ENCODE results near the gene PRELID2. TPM values are rescaled to one million over a fixed set of nuclear protein-coding genes. Genes with fewer than 3 reads are reported as not detected.

The PRELID2 gene
- polyA plus RNA-seq, 2 of the 4 experiments (the other 2 are of a cell fraction): 8.5 to 10.4 TPM

DNA sequence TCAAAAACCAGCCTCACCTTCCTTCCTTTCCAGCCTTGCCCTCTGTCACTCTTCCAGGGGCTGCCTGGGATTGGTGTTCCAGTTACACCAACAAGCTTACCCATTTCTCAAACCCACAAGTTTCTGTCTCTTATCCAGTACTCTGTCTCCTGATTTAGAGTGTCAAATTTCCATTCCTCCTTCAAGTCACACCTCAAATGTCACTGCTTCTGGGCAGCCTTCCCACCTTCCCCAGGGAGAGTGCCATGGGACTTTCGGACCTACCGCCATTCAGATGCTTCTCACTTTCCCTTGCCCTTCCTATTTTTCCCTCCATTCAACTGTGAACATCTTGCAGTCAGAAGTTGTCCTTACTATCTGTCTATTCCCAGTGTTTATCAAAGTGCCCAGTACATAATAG, 39.6 kb upstream of the PRELID2 start:
- ATAC-seq (no peak), FAIRE-seq (no peak), DNase-seq (ENCODE audit: low read depth in 1 of 2, low spot score in 1 of 2) (no peak)
- CTCF ChIA-PET: interaction anchor here (0.7 to 1.0 kb wide), 2 partner anchors 30 to 509 kb away, joined by 3 to 4 read pairs; no protein-coding TSS in a partner anchor
- 78% methylated on average over 2 of the region's 2 CpGs for WGBS (ENCODE audit: missing lambda C conversion rate)
- Histone ChIP-seq H3K9me3 (no peaks in the 10 kb centered on the region), H3K4me2 (no peak overlapping the region), H3K4me1 (no peaks in the 10 kb centered on the region), H3K4me3 (no peak overlapping the region), H3K27ac (no peak overlapping the region)
- TF ChIP-seq TP53 (CRISPR knock-in tag; IDR thresholded peaks at IDR 0.05) (no peak), RNF2 (IDR thresholded peaks at IDR 0.05; ENCODE audit: borderline replicate concordance, low read depth) (no peak), USF2 (IDR thresholded peaks at IDR 0.05) (no peak), FOSB (CRISPR knock-in tag; IDR thresholded peaks at IDR 0.05) (no peak), EHF (CRISPR knock-in tag; IDR thresholded peaks at IDR 0.05) (no peak), EP300 (IDR thresholded peaks at IDR 0.05) (no peak), RAD21 (conservative IDR thresholded peaks at IDR 0.05 in 1 of 2, IDR thresholded peaks at IDR 0.05 in 1 of 2) (no peak), GATA3 (IDR thresholded peaks at IDR 0.05; ENCODE audit: borderline replicate concordance) (no peak), FOXS1 (CRISPR knock-in tag; IDR thresholded peaks at IDR 0.05) (no peak), CHD2 (IDR thresholded peaks at IDR 0.05; ENCODE audit: low read length, partially characterized antibody) (no peak), ZSCAN20 (CRISPR knock-in tag; IDR thresholded peaks at IDR 0.05) (no peak), JUN (IDR thresholded peaks at IDR 0.05) (no peak), FOSL2 (IDR thresholded peaks at IDR 0.05) (no peak), FOSL2 (CRISPR knock-in tag; IDR thresholded peaks at IDR 0.05) (no peak), ZC3H11A (IDR thresholded peaks at IDR 0.05) (no peak), KDM1A (IDR thresholded peaks at IDR 0.05; ENCODE audit: low read depth) (no peak), POLR2A (IDR thresholded peaks at IDR 0.05; ENCODE audit: low read length) (no peak)
- TF ChIP-seq, protein P1, sequence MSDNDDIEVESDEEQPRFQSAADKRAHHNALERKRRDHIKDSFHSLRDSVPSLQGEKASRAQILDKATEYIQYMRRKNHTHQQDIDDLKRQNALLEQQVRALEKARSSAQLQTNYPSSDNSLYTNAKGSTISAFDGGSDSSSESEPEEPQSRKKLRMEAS (IDR thresholded peaks at IDR 0.05): no peak
- POLR2A ChIA-PET: no interaction called here

DNA sequence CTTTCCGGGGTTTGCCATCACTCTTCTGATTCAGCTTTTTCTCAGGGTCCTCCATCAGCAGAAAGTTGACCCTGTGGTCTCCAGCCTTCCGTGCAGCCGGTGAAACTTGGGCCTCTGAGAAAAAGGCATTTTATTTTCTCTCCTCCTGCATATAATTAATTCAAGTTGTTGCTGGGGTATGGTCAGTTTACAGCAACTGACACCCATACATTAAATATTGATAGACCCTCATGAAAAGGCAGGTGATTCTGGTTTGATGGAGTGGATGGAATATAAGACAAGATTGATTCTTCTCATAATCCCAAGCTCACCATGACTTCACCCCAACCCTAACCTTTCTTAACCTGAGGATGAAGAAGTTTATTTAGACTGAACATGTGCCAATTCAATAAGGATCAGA, 37.8 kb upstream of the PRELID2 start, which contains the start of gene GRXCR2:
Gene GRXCR2, minus strand, starts transcription at position 101 of the 400 bp plus-strand sequence. Its CDS starts 46 bp downstream, at position 55.
- H3K9me3 ChIP-seq: no peaks in the 10 kb centered on the region
- no peak within 1 kb of the TSS for H3K4me2 ChIP-seq
- TF ChIP-seq ESRRA (IDR thresholded peaks at IDR 0.05; ENCODE audit: borderline replicate concordance, low read length) (no peak), PBX3 (IDR thresholded peaks at IDR 0.05) (no peak), CBX8 (IDR thresholded peaks at IDR 0.05) (no peak), ZFP36 (IDR thresholded peaks at IDR 0.05; ENCODE audit: borderline replicate concordance, partially characterized antibody) (no peak), RARB (CRISPR knock-in tag; IDR thresholded peaks at IDR 0.05) (no peak), HES2 (IDR thresholded peaks at IDR 0.05) (no peak), HDAC2 (IDR thresholded peaks at IDR 0.05) (no peak)
- H3K27ac ChIP-seq: no peak within 1 kb of the TSS
- ChIA-PET POLR2A (no interaction called here), CTCF (interaction anchor here (0.8 to 1.6 kb wide), 2 partner anchors 36 to 157 kb away, joined by 3 to 4 read pairs; no protein-coding TSS in a partner anchor)
- no peak for FAIRE-seq
- H3K4me3 ChIP-seq: no peak within 1 kb of the TSS
- 59% methylated on average over 3 of the region's 3 CpGs for WGBS (ENCODE audit: missing lambda C conversion rate)
- ATAC-seq: no peak
- H3K4me1 ChIP-seq: no peaks in the 10 kb centered on the region
- DNase-seq (ENCODE audit: low read depth in 1 of 2, low spot score in 1 of 2): no peak

GRCh38 chr5:145872486-145872885, 37.3 kb upstream of the PRELID2 start:
- 57% methylated on average over 8 of the region's 8 CpGs for WGBS (ENCODE audit: missing lambda C conversion rate)
- no peak overlapping the region for H3K4me2 ChIP-seq
- DNase-seq (ENCODE audit: low read depth in 1 of 2, low spot score in 1 of 2): no peak
- H3K4me3 ChIP-seq: no peak overlapping the region
- POLR2A ChIA-PET: no interaction called here
- no peak for TF ChIP-seq ZNF302 (CRISPR knock-in tag; IDR thresholded peaks at IDR 0.05)
- TF ChIP-seq NR3C1 (IDR thresholded peaks at IDR 0.05): no peak
- no peak for TF ChIP-seq TFCP2L1 (CRISPR knock-in tag; IDR thresholded peaks at IDR 0.05)
- no peak for TF ChIP-seq ZSCAN20 (CRISPR knock-in tag; IDR thresholded peaks at IDR 0.05)
- no peaks in the 10 kb centered on the region for H3K4me1 ChIP-seq
- no peak overlapping the region for H3K27ac ChIP-seq
- ATAC-seq: no peak
- no peak for FAIRE-seq
- H3K9me3 ChIP-seq: no peaks in the 10 kb centered on the region
- CTCF ChIA-PET: interaction anchor here (0.8 to 1.6 kb wide), 2 partner anchors 36 to 156 kb away, joined by 3 to 4 read pairs; no protein-coding TSS in a partner anchor

Data from A549 (cell line).